Rectal smooth muscle tissue (tissue), 1 donor: Measurements from ENCODE around the gene POPDC3.

Source experiments
- H3K27ac ChIP-seq: one replicate; pipeline ENCODE4 v1.7.0; 2013; ENCODE audit warnings: low read depth, low read length, inconsistent platforms
- H3K27me3 ChIP-seq: one replicate; pipeline ENCODE4 v1.7.0; 2013; ENCODE audit warnings: low read length; ENCODE audit not compliant: control insufficient read depth, insufficient read depth
- H3K36me3 ChIP-seq: one replicate; pipeline ENCODE4 v1.7.0; 2013; ENCODE audit warnings: low read length; ENCODE audit not compliant: control insufficient read depth, insufficient read depth
- H3K4me1 ChIP-seq: one replicate; pipeline ENCODE4 v1.7.0; 2013; ENCODE audit warnings: low read length; ENCODE audit not compliant: control insufficient read depth, insufficient read depth
- H3K4me3 ChIP-seq: one replicate; pipeline ENCODE4 v1.7.0; 2013; ENCODE audit warnings: low read length
- H3K9ac ChIP-seq: one replicate; pipeline ENCODE4 v1.7.0; 2013; ENCODE audit warnings: low read length

POPDC3 gene

GRCh38 chr6:105170059-105170458, 9.8 kb downstream of the POPDC3 start:
- H3K4me1 ChIP-seq: no peaks in the 10 kb centered on the region
- no peaks in the 10 kb centered on the region for H3K27me3 ChIP-seq
- no peak overlapping the region for H3K4me3 ChIP-seq
- H3K36me3 ChIP-seq: no peaks in the 10 kb centered on the region
- no peak overlapping the region for H3K27ac ChIP-seq
- H3K9ac ChIP-seq: no peak overlapping the region

GRCh38 chr6:105167914-105168313, 11.9 kb downstream of the POPDC3 start:
- Histone ChIP-seq H3K9ac (no peak overlapping the region), H3K36me3 (no peaks in the 10 kb centered on the region), H3K27ac (no peak overlapping the region), H3K27me3 (no peaks in the 10 kb centered on the region), H3K4me1 (no peaks in the 10 kb centered on the region), H3K4me3 (no peak overlapping the region)

GRCh38 chr6:105164418-105164817, 15.4 kb downstream of the POPDC3 start:
- no peaks in the 10 kb centered on the region for H3K4me1 ChIP-seq
- no peaks in the 10 kb centered on the region for H3K27me3 ChIP-seq
- H3K36me3 ChIP-seq: no peaks in the 10 kb centered on the region
- no peak overlapping the region for H3K4me3 ChIP-seq
- H3K9ac ChIP-seq: no peak overlapping the region
- H3K27ac ChIP-seq: no peak overlapping the region

- no peaks in the 10 kb centered on the region for H3K4me1 ChIP-seq
- no peak overlapping the region for H3K4me3 ChIP-seq
- no peaks in the 10 kb centered on the region for H3K36me3 ChIP-seq
- H3K9ac ChIP-seq: no peak overlapping the region
- no peak overlapping the region for H3K27ac ChIP-seq
- H3K27me3 ChIP-seq: no peaks in the 10 kb centered on the region
These were observed 16.6 kb downstream of the POPDC3 start for GRCh38 chr6:105163183-105163582.

GRCh38 chr6:105162377-105162776, 17.4 kb downstream of the POPDC3 start:
- Histone ChIP-seq H3K9ac (no peak overlapping the region), H3K36me3 (no peaks in the 10 kb centered on the region), H3K27ac (no peak overlapping the region), H3K4me3 (no peak overlapping the region), H3K4me1 (no peaks in the 10 kb centered on the region), H3K27me3 (no peaks in the 10 kb centered on the region)

- Histone ChIP-seq H3K27me3 (no peaks in the 10 kb centered on the region), H3K4me1 (no peaks in the 10 kb centered on the region), H3K9ac (no peak overlapping the region), H3K36me3 (no peaks in the 10 kb centered on the region), H3K27ac (no peak overlapping the region), H3K4me3 (no peak overlapping the region)
These were observed 18.4 kb downstream of the POPDC3 start for GRCh38 chr6:105161421-105161820.

- Histone ChIP-seq H3K9ac (no peak overlapping the region), H3K27me3 (no peaks in the 10 kb centered on the region), H3K27ac (no peak overlapping the region), H3K4me1 (no peaks in the 10 kb centered on the region), H3K36me3 (no peaks in the 10 kb centered on the region), H3K4me3 (no peak overlapping the region)
These were observed 26.1 kb downstream of the POPDC3 start for GRCh38 chr6:105153676-105154075.

GRCh38 chr6:105152880-105153279, 26.9 kb downstream of the POPDC3 start:
- H3K36me3 ChIP-seq: no peaks in the 10 kb centered on the region
- no peak overlapping the region for H3K27ac ChIP-seq

GRCh38 chr6:105151644-105152043, 28.2 kb downstream of the POPDC3 start:
- Histone ChIP-seq H3K27ac (no peak overlapping the region), H3K9ac (no peak overlapping the region), H3K4me1 (no peaks in the 10 kb centered on the region), H3K27me3 (no peaks in the 10 kb centered on the region), H3K4me3 (no peak overlapping the region), H3K36me3 (no peaks in the 10 kb centered on the region)

More at GRCh38 chr6:105152880-105153279, 26.9 kb downstream of the POPDC3 start:
- no peak overlapping the region for H3K4me3 ChIP-seq
- H3K9ac ChIP-seq: no peak overlapping the region
- H3K4me1 ChIP-seq: no peaks in the 10 kb centered on the region
- H3K27me3 ChIP-seq: no peaks in the 10 kb centered on the region

GRCh38 chr6:105138141-105138540, 41.7 kb downstream of the POPDC3 start:
- H3K27ac ChIP-seq: no peak overlapping the region
- H3K4me1 ChIP-seq: peaks cover 5% of the 10 kb centered on the region
- no peaks in the 10 kb centered on the region for H3K27me3 ChIP-seq
- no peaks in the 10 kb centered on the region for H3K36me3 ChIP-seq
- H3K4me3 ChIP-seq: peak overlapping the region; percentile 82
- no peak overlapping the region for H3K9ac ChIP-seq

- Histone ChIP-seq H3K27ac (peak overlapping the region; percentile 91), H3K4me1 (peaks cover 5% of the 10 kb centered on the region), H3K9ac (no peak overlapping the region), H3K27me3 (no peaks in the 10 kb centered on the region), H3K4me3 (peak overlapping the region; percentile 82), H3K36me3 (no peaks in the 10 kb centered on the region)
These were observed 42.4 kb downstream of the POPDC3 start for GRCh38 chr6:105137388-105137787.

- peak overlapping the region; percentile 82 for H3K4me3 ChIP-seq
- H3K27ac ChIP-seq: peak overlapping the region; percentile 91
- H3K27me3 ChIP-seq: no peaks in the 10 kb centered on the region
- peaks cover 5% of the 10 kb centered on the region for H3K4me1 ChIP-seq
- H3K9ac ChIP-seq: peak overlapping the region; percentile 56
- H3K36me3 ChIP-seq: no peaks in the 10 kb centered on the region
These were observed 43.1 kb downstream of the POPDC3 start for GRCh38 chr6:105136431-105137350.

GRCh38 chr6:105135907-105136430, 43.8 kb downstream of the POPDC3 start:
- no peaks in the 10 kb centered on the region for H3K36me3 ChIP-seq
- peaks cover 5% of the 10 kb centered on the region for H3K4me1 ChIP-seq
- no peaks in the 10 kb centered on the region for H3K27me3 ChIP-seq
- peak overlapping the region; percentile 82 for H3K4me3 ChIP-seq
- no peak overlapping the region for H3K9ac ChIP-seq
- peak overlapping the region; percentile 91 for H3K27ac ChIP-seq
